ENCODE measurements around the gene SH3PXD2A.
"Not testable (repeated sequence)": the region's sequence is repeated elsewhere in the genome, so short reads cannot be mapped to it uniquely, and the experiment has no call there.

Gene SH3PXD2A

GRCh38 chr10:103745341-103746247 is 109.8 kb downstream of the SH3PXD2A start:
- no peak for DNase-seq (ENCODE audit: low spot score)

GRCh38 chr10:103742824-103743223 is 112.6 kb downstream of the SH3PXD2A start:
- no peak for DNase-seq (ENCODE audit: low spot score)

DNA sequence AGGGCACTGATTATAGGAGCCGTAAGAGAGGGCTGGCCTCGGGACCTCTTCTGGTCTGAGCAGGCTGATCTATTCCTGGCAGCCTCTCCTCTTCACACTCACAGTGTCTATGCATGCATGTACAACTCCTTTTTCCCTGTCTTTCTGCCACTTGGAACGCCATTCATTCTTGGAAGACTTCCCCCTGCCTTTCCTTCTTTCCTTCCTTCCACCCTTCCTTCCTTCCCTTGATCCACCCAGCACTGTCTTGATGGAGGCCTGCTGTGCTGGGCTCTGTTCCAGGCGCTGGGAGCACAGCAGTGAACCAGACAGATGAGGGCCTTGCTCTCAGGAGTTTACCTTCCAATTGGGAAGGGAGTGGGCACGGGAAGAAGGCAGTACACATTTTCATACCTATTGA is 114.8 kb downstream of the SH3PXD2A start:
- DNase-seq (ENCODE audit: low spot score), result no peak

- DNase-seq (ENCODE audit: low spot score), result no peak
Measured at GRCh38 chr10:103739039-103739764, 116.2 kb downstream of the SH3PXD2A start.

- no peak for DNase-seq (ENCODE audit: low spot score)
Measured at GRCh38 chr10:103737735-103738367, 117.5 kb downstream of the SH3PXD2A start.

GRCh38 chr10:103736763-103737162 is 118.6 kb downstream of the SH3PXD2A start:
- DNase-seq (ENCODE audit: low spot score), result peak; percentile 66

GRCh38 chr10:103736044-103736443 is 119.3 kb downstream of the SH3PXD2A start:
- no peak for DNase-seq (ENCODE audit: low spot score)

- no peak for DNase-seq (ENCODE audit: low spot score)
Measured at GRCh38 chr10:103734731-103735130, 120.6 kb downstream of the SH3PXD2A start.

DNA sequence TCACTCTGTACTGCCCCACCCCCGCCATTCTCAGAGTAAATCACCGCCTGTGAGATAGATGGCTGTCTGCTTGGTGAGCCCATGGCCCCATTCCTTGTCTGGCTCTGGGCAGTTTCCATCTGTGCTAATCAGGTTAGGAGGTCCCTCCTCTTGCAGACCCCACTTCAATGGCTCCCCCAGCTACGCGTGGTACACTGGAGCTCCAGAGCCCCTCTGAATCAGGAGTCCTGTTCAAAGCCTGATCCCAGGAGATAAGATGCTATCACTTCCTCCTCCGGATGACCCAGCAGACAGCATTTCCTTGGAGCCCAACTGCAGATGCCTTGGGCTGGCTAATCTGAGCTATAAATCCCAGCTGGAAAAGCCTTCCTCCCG is 122.3 kb downstream of the SH3PXD2A start:
- no peak for DNase-seq (ENCODE audit: low spot score)

- DNase-seq (ENCODE audit: low spot score), result no peak
Measured at GRCh38 chr10:103732339-103733044, 122.9 kb downstream of the SH3PXD2A start.

DNA sequence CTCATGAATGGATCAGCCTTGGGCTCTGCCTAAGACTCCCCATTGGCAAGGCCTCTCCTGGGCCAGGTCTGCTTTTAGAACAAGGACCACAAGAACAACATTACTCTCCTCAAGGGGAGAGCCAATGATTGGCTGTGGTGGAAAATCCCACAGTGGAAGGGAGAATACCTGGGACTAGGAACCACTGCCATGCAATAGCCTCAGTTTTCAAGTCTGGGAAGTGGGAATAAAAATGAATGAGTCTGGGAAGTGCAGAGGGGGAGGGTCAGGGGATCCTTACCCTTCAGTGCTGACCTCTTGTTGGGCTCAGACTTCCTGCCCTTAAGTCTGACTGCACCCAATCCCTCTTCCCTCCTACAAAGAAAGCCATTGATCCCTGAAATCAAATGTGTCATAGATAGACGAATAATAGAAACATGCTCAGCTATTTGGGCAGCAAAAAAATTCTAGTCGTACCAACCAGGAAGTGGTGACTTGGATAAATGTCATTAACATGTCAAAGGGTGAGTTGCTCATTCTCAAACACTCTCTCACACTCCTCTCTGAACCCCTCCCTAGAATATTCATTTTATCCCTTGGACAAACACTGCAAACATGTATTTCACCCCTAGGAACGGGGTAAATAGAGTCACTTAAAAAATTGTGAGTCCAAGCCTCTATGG is 123.6 kb downstream of the SH3PXD2A start:
- no peak for DNase-seq (ENCODE audit: low spot score)

GRCh38 chr10:103731026-103731425 is 124.3 kb downstream of the SH3PXD2A start:
- DNase-seq (ENCODE audit: low spot score), result not testable (repeated sequence)

DNA sequence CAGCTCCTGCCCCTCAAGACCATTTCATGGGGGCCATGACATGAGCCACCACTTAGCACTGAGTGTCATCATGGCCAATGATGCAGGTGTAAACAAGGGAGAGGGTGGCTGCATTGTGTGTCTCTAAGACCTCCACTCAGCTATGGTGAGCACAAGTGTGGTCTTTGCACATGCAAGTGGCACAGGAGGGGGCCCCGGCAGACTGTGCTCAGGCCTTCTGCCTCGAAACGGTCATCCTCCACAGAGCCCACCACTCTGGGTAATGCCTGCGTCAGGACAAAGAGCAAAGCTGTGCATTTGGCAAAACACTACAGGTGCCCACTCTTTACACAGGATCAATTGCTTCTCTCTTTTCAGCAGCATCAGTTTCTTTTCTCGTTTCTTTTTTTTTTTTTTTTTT is 125.5 kb downstream of the SH3PXD2A start:
- DNase-seq (ENCODE audit: low spot score), result no peak

GRCh38 chr10:103727991-103728689 is 127.2 kb downstream of the SH3PXD2A start:
- no peak for DNase-seq (ENCODE audit: low spot score)

- no peak for DNase-seq (ENCODE audit: low spot score)
Measured at GRCh38 chr10:103727546-103727963, 127.8 kb downstream of the SH3PXD2A start.

DNA sequence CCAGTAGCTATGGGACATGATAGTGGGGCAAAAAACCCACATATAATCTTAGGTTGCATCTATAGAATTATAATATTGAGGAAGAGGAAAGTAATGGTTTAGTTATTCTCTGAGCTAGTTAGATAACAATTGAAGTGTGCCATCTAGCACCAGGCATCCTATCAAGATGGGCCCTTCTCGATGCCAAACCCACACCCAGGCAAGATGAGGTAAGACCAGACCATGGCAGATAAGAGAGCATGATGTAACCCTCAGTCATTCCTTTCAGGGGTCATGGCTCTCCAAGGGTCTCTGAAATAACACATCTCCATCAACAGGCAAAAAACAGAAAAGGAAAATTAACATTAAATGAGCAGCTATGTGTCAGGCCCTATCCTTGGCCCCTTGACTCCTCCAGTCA is 128.7 kb downstream of the SH3PXD2A start:
- DNase-seq (ENCODE audit: low spot score), result no peak

DNA sequence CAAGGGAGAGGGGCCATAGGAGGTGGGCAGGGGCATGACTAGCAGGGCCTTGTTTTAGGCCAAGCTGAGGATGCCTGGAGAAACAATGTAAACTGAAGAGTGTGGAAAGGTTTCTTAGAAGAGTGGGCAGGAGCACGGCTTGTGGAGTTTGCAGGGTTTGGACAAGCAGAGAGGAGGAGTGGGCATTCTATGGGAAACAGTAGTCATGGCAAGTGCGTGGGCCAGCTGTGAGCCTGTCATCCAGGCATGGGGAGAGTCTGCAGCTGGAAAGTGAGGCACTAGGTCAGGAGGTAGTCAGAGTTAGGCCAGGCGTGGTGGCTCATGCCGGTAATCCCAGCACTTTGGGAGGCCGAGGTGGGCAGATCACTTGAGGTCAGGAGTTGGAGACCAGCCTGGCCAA is 130.1 kb downstream of the SH3PXD2A start:
- no peak for DNase-seq (ENCODE audit: low spot score)

DNA sequence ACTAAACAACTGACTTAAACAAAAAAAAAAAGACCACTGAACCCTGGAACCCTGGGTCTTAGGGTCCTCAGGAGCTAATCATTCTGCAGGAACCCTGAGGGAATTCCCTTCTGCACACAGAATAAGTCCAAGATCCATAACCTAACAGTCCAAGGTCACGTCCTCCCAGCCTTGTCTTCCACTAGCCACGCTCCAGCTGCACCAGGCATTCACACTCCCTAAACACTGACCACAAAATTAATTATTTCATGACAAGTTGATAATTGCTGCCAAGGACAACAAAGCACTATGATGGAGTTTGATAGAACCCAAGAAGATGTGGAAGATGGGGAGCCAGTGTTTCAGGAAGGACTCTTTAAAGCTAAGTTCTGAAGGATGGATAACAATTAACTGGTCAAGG is 130.6 kb downstream of the SH3PXD2A start:
- DNase-seq (ENCODE audit: low spot score), result no peak

DNA sequence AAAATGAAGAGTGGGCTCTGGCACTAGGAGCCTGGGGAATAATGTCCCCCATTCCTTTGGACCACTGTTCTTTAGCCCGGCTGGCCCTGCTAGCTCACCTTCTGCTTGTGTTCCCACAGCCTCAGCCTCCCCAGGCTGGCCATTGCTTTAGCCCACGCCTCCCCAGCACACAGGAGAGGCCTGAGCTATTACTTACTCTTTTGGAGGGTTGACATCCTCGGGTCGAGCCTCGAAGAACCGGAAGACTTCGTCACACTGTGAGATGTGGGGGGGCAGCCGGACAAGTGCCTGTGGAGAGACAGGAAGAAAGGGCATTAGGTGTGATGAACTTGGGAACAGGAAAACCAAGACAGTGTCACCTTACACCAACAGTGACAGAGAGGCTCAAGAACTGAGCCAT is 131.3 kb downstream of the SH3PXD2A start:
- DNase-seq (ENCODE audit: low spot score), result no peak

GRCh38 chr10:103723557-103723956 is 131.8 kb downstream of the SH3PXD2A start:
- no peak for DNase-seq (ENCODE audit: low spot score)

DNA sequence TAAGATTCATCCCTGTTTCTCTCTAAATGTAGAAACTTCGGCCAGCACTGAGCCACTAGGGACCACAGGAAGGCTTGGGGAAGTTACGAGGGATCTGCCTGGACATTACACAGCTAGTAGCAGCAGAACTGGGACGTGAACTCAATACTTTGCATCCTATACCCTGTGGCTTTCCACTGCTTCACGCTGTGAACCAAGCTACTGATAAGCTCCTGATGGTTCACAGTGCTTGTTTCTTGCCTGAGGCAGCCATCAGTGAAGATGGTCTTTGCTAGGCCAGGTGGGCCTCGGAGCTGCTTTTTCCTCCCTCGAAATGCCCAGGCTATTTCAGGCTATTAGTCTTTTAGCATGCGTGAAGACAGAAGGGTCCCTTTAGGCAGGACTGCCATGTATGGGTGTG is 132.7 kb downstream of the SH3PXD2A start:
- no peak for DNase-seq (ENCODE audit: low spot score)

All from ecto neural progenitor cell (in vitro differentiated cells).